ENCODE results near the gene TRAPPC12.

GRCh38 chr2:3450385-3451010 lies 71.0 kb downstream of the TRAPPC12 start:
- TF ChIP-seq ZNF274 (IDR thresholded peaks at IDR 0.05; ENCODE audit: low read depth, low read length) (no peak), SUZ12 (IDR thresholded peaks at IDR 0.05; ENCODE audit: extremely low read depth, insufficient read depth, insufficient read length) (no peak), YY1 (IDR thresholded peaks at IDR 0.05; ENCODE audit: insufficient read depth, insufficient read length) (no peak)
